Measurements from ENCODE around the gene KRTAP5-11.
"Not testable (repeated sequence)": the region's sequence is repeated elsewhere in the genome, so short reads cannot be mapped to it uniquely, and the experiment has no call there.

GRCh38 chr11:71614366-71614917 is 31.8 kb upstream of the KRTAP5-11 start:
- TF ChIP-seq ZFP3 (CRISPR knock-in tag; IDR thresholded peaks at IDR 0.05); TCF4 (CRISPR knock-in tag; IDR thresholded peaks at IDR 0.05; ENCODE audit: borderline replicate concordance); PATZ1 (CRISPR knock-in tag; IDR thresholded peaks at IDR 0.05; ENCODE audit: borderline replicate concordance); ARNTL (CRISPR knock-in tag; IDR thresholded peaks at IDR 0.05; ENCODE audit: borderline replicate concordance, low read depth); RARB (CRISPR knock-in tag; IDR thresholded peaks at IDR 0.05); CSDC2 (CRISPR knock-in tag; IDR thresholded peaks at IDR 0.05); BACH2 (CRISPR knock-in tag; IDR thresholded peaks at IDR 0.05; ENCODE audit: borderline replicate concordance); POU6F1 (CRISPR knock-in tag; IDR thresholded peaks at IDR 0.05; ENCODE audit: borderline replicate concordance, low read depth); ZNF565 (CRISPR knock-in tag; conservative IDR thresholded peaks at IDR 0.05; ENCODE audit: low read depth); CREB5 (CRISPR knock-in tag; IDR thresholded peaks at IDR 0.05; ENCODE audit: low read depth); ZNF70 (CRISPR knock-in tag; IDR thresholded peaks at IDR 0.05); OSR1 (CRISPR knock-in tag; IDR thresholded peaks at IDR 0.05); ISL1 (CRISPR knock-in tag; IDR thresholded peaks at IDR 0.05); ZNF8 (CRISPR knock-in tag; IDR thresholded peaks at IDR 0.05): not testable (repeated sequence)

Measured in SK-N-SH treated with all-trans-retinoic acid at 6 μM for 48 hours (cell line).